ENCODE results near the gene ST14.
"Not testable (repeated sequence)": the region's sequence is repeated elsewhere in the genome, so short reads cannot be mapped to it uniquely, and the experiment has no call there.

ST14 gene

DNA sequence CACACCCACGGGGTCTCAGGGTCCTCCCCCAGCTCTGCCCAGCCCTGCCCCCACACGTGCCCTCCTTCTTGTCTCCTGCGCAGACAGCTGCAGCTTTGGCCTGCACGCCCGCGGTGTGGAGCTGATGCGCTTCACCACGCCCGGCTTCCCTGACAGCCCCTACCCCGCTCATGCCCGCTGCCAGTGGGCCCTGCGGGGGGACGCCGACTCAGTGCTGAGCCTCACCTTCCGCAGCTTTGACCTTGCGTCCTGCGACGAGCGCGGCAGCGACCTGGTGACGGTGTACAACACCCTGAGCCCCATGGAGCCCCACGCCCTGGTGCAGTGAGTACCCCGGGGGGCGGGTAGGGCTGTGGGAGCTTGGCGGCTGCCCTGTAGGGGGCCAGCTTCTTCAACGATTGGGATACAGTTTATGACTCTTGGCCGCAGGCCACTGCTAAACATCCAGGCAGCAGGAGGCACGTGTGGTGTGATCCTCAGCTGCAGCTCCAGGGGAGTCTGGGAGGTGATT, 30.8 kb downstream of the ST14 start:
- DNase-seq: no peak

DNA sequence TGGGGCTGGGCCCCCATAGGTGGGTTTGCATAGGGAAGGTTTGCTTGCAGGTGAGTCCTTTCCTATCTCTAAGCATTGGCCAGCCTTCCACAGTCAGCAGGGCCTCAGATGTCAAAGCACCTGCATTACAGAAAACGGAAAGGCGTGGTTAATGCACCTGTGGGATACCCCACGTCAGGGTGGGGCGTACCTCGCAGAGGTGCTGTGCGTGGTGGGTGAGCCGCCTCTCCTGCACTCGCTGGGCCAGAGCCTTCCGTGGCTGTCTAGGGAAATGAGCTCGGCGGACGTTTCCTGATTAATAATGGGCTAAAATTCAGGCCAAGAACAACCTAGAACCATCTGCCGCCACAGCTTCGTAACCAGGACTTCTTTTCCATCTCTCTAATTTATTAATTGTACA, 32.3 kb downstream of the ST14 start:
- DNase-seq: no peak

- no peak for DNase-seq
These were observed 33.3 kb downstream of the ST14 start for GRCh38 chr11:130192845-130193267.

DNA sequence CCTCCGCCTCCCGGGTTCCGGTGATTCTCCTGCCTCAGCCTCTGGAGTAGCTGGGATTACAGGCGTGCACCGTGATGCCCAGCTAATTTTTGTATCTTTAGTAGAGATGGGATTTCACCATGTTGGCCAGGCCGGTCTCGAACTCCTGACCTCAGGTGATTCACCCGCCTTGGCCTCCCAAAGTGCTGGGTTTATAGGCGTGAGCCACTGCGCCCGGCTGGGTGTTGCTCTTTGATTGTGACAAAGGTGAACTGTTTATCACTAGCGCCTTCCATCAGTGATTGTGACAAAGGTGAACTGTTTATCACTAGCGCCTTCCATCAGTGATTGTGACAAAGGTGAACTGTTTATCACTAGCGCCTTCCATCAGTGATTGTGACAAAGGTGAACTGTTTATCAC, 34.0 kb downstream of the ST14 start:
- not testable (repeated sequence) for DNase-seq

DNA sequence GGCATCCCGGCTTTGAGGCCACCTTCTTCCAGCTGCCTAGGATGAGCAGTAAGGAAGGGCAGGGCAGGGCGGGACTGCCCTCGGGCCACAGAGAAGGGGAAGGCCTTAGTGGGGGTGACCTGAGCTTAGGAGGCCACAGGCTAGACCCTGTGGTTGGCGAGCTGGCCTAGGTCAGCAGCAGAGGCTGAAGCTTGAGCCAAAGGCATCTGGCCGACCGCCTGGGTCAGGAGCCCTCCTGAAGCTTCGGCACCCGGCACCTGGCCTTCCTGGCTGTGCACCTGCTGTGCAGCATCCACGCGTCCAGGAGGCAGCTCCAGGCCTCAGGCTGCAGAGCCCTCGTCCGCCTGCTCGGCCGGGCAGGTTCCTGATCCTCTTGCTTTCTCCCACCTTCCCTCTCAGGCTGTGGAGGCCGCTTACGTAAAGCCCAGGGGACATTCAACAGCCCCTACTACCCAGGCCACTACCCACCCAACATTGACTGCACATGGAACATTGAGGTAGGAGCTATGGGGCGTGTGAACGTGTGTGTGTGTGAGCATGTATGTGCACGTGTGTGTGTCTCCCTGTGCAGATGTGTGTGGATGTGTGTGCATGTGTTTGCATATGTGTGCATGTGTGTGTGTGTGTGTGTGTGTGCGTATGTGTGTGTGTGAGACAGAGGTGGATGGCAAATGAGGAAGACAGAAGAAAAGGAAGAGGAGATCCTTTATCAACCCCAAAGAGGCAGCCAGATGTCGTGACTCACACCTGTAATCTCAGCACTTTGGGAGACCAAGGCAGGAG, 34.9 kb downstream of the ST14 start:
- no peak for DNase-seq

GRCh38 chr11:130197386-130198035, 37.9 kb downstream of the ST14 start:
- no peak for DNase-seq

- no peak for DNase-seq
These were observed 38.7 kb downstream of the ST14 start for GRCh38 chr11:130198292-130198691.

DNA sequence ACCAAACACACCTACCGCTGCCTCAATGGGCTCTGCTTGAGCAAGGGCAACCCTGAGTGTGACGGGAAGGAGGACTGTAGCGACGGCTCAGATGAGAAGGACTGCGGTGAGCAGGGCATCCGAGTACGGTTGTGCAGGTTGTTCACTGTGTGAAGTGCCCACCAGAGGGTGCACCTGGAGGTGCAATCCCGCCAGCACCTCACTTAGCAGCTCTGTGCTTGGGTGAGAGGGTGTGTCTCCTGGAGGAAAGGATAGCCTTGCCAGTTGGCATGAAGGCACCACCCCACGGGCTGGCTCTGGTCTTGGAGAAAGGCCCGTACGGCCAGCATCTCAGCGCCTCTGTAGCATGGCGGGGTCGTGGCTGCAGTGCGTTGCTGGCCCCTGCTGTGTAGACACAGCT, 39.4 kb downstream of the ST14 start:
- no peak for DNase-seq

GRCh38 chr11:130199792-130200191, 40.2 kb downstream of the ST14 start:
- no peak for DNase-seq

GRCh38 chr11:130201026-130201425, 41.4 kb downstream of the ST14 start:
- no peak for DNase-seq

DNA sequence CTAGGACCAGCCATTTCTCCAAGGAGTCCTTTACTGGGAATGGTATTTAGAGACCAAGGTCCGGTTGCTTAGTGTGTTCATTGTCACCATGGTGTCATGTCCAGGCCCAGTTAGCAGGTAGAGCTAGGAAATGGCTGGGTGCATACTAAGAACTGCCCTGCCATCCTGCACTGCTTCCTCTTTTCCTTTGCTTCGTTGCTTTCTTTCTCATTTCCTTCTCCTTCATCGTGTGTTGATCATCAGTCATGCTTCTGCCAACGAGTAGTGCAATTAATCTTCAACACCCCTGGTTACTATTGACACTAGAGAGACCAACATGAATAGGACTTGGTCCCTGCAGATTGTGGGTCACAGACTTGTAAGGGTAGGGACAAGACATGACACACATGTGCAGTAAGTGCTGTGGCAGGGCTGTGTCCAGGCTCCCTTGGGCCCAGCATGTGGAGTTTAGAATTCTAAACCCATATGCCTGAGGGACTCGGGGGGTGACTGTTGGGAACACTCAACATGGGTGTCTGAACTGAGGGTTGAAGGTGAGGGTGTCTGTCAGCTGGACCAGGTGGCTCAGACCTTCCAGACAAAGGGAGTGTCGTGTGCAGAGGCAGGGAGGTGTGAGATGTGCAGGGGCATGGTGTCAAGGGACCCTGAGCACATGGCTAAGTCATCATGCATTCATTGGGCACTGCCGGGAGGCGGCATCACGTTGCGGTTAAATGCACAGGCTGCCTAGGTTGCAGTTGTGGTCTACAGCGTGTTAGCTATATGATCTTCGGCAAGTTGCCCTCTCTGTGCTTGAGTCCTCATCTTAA, 42.6 kb downstream of the ST14 start:
- no peak for DNase-seq

- DNase-seq: no peak
These were observed 43.5 kb downstream of the ST14 start for GRCh38 chr11:130202818-130203689.

- no peak for DNase-seq
These were observed 44.5 kb downstream of the ST14 start for GRCh38 chr11:130203766-130204702.

DNA sequence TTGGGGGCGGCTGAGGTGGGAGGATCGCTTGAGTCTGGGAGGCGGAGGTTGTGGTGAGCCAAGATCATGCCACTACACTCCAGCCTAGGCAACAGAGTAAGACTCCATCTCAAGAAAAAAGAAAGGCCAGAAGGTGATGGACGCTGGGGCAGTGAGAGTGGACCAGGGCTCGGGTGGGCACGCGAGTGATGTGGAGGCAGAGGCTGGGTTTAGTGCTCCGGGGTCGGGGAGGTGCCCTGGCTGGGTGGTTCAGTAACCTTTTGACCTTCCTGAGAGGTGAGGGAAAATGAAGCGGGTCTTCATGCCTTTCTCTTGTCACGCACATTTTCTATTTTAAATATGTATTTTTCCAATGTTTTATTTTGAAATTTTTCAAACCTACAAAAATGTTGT, 45.1 kb downstream of the ST14 start:
- no peak for DNase-seq

DNA sequence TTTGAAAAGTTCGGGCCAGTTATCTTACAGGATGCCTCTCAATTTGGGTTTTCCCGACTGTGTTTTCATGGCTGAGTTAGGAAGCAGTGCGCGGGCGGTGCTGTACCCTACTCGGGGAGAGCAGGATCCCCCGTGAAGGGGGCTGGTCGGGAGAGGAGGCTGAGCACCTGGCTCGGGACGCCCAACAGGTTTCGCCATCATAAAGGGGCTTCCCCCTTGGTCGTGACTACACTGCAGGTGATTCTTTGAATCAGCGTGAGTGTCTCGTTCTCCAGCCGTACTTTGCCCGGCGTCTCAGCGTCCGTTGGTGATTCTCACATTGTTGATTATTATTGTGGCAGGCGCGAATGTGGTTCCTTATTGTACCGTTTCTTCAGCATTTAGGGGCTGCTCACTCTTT, 46.6 kb downstream of the ST14 start:
- no peak for DNase-seq

GRCh38 chr11:130208241-130209127, 48.9 kb downstream of the ST14 start:
- no peak for DNase-seq

DNA sequence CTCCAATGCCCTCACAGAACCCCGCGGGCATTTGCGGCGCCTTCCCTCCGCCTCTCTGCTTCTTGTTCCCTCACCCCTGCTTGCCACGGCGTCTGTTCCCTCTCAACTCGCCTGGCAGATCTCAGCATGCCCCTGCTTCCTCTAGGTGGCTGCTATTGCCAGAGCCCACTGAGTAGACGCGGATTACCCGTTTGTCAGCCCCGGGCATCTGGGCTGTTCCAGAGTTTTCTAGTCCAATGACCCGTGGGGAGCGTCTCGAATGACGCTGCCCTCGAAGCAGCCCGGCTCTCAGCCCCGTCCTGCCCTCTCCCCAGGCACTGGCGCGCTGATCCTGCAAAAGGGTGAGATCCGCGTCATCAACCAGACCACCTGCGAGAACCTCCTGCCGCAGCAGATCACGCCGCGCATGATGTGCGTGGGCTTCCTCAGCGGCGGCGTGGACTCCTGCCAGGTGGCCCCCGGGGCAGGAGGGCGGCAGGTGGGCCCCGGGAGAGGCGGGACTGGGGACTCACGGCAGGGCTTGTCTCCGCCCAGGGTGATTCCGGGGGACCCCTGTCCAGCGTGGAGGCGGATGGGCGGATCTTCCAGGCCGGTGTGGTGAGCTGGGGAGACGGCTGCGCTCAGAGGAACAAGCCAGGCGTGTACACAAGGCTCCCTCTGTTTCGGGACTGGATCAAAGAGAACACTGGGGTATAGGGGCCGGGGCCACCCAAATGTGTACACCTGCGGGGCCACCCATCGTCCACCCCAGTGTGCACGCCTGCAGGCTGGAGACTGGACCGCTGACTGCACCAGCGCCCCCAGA, 49.7 kb downstream of the ST14 start:
- no peak for DNase-seq

GRCh38 chr11:130209954-130210854, 50.6 kb downstream of the ST14 start:
- DNase-seq: no peak
